ENCODE data around the gene LIN9.

Gene LIN9

DNA sequence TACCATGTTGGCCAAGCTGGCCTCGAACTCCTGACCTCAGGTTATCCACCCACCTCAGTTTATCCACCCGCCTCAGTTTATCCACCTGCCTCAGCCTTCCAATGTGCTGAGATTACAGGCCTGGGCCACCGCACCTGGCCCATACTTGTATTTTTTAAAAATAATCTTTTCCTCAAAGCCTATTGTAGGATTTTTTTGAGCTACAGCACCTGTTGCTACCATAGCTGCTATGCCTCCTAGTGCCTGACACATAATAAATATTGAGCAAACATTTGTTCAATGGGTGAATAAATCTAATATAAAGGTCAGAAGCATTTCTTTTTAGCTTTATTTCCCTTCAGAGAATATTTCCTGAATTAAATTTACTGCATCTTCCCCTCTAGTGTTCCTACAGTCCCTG, 106.7 kb downstream of the LIN9 start:
- Histone ChIP-seq H3K27me3 (ENCODE audit: control insufficient read depth, insufficient read depth, low read length) (no peaks in the 10 kb centered on the region), H3K36me3 (ENCODE audit: control insufficient read depth, insufficient read depth, low read length) (no peaks in the 10 kb centered on the region), H3K9ac (no peak overlapping the region), H3K4me1 (no peaks in the 10 kb centered on the region), H3K79me2 (no peaks in the 10 kb centered on the region), H3K27ac (no peak overlapping the region), H3K4me2 (ENCODE audit: low read length) (no peak overlapping the region), H3K4me3 (ENCODE audit: low read depth, low read length) (no peak overlapping the region), H3K9me3 (ENCODE audit: control insufficient read depth, low read length) (no peaks in the 10 kb centered on the region), H2AFZ (no peak overlapping the region)
- TF ChIP-seq, protein P1, sequence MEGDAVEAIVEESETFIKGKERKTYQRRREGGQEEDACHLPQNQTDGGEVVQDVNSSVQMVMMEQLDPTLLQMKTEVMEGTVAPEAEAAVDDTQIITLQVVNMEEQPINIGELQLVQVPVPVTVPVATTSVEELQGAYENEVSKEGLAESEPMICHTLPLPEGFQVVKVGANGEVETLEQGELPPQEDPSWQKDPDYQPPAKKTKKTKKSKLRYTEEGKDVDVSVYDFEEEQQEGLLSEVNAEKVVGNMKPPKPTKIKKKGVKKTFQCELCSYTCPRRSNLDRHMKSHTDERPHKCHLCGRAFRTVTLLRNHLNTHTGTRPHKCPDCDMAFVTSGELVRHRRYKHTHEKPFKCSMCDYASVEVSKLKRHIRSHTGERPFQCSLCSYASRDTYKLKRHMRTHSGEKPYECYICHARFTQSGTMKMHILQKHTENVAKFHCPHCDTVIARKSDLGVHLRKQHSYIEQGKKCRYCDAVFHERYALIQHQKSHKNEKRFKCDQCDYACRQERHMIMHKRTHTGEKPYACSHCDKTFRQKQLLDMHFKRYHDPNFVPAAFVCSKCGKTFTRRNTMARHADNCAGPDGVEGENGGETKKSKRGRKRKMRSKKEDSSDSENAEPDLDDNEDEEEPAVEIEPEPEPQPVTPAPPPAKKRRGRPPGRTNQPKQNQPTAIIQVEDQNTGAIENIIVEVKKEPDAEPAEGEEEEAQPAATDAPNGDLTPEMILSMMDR (IDR thresholded peaks at IDR 0.05), result no peak

DNA sequence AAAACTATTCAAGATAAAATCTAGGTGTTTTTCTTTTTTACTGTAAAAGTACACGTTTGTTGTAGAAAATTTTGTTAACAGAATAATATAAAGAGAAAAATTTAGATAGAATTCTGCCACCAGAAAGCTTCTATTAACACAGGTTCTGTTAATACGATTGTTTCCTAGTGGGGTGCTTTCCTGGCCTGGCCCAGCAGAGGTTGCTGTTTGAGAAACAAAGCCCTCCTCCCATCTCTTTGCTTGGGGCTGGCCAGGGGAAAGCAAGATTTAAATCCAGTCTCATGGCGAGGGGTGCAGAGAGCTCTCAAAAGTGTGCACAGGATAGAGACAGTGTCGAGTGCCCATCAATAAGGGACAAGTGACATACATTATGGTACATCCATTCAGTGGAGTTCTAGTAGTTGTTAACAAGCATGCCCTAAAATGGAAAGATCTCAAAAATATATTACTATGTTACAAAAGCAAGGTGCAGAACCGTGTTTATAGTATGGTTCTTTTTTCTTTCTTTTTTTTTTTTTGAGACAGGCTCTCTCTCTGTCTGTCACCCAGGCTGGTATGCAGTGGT, 107.9 kb downstream of the LIN9 start:
- H3K9me3 ChIP-seq (ENCODE audit: control insufficient read depth, low read length), result no peaks in the 10 kb centered on the region
- H2AFZ ChIP-seq, result no peak overlapping the region
- no peak overlapping the region for H3K4me3 ChIP-seq (ENCODE audit: low read depth, low read length)
- no peaks in the 10 kb centered on the region for H3K79me2 ChIP-seq
- H3K27me3 ChIP-seq (ENCODE audit: control insufficient read depth, insufficient read depth, low read length), result no peaks in the 10 kb centered on the region
- no peaks in the 10 kb centered on the region for H3K36me3 ChIP-seq (ENCODE audit: control insufficient read depth, insufficient read depth, low read length)
- no peaks in the 10 kb centered on the region for H3K4me1 ChIP-seq
- H3K9ac ChIP-seq, result no peak overlapping the region
- TF ChIP-seq, protein P1 (IDR thresholded peaks at IDR 0.05), result no peak
- H3K4me2 ChIP-seq (ENCODE audit: low read length), result no peak overlapping the region
- H3K27ac ChIP-seq, result no peak overlapping the region

DNA sequence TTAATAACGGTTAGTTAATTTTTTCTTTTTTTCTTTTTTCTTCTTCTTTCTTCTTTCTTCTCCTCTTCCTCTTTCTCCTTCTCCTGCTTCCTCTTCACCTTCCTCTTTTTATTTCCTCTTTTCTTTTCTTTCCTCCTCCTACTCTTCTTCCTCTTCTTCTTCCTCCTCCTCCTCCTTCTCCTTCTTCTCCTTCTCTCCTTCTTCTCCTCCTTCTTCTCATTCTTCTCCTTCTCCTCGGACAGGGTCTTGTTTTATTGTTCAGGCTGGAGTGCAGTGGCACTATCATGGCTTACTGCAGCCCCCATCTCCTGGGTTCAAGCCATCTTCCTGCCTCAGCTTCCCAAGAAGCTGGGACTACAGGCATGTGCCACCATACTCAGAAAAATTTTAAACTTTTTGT, 109.0 kb downstream of the LIN9 start:
- Histone ChIP-seq H3K4me3 (ENCODE audit: low read depth, low read length) (no peak overlapping the region), H3K27ac (no peak overlapping the region), H3K4me2 (ENCODE audit: low read length) (no peak overlapping the region), H2AFZ (no peak overlapping the region), H3K9me3 (ENCODE audit: control insufficient read depth, low read length) (no peaks in the 10 kb centered on the region), H3K9ac (no peak overlapping the region), H3K36me3 (ENCODE audit: control insufficient read depth, insufficient read depth, low read length) (no peaks in the 10 kb centered on the region), H3K79me2 (no peaks in the 10 kb centered on the region), H3K4me1 (no peaks in the 10 kb centered on the region), H3K27me3 (ENCODE audit: control insufficient read depth, insufficient read depth, low read length) (no peaks in the 10 kb centered on the region)
- TF ChIP-seq, protein P1 (IDR thresholded peaks at IDR 0.05), result no peak

DNA sequence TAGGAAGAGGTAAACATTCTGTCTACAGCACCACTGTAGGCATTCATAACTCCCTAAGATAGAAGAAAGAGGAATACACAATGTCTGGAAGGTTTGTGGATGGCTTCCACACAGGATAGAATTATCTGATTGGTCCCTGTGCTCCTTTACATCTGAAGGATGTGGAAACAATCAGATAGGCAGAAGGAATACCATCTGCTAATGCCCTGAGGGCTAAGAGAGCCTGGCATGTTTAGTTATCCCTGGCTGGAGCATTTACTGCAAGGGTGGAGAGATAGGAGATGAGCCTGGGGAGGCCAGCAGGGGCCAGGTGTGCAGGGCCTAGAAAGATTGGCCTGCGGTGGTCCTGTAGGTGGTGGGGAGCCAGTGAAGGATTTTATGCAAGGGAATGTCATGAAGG, 113.8 kb downstream of the LIN9 start:
- TF ChIP-seq, protein P1 (IDR thresholded peaks at IDR 0.05), result no peak
- Histone ChIP-seq H3K36me3 (ENCODE audit: control insufficient read depth, insufficient read depth, low read length) (no peaks in the 10 kb centered on the region), H3K9ac (no peak overlapping the region), H3K9me3 (ENCODE audit: control insufficient read depth, low read length) (no peaks in the 10 kb centered on the region), H3K4me1 (no peaks in the 10 kb centered on the region), H3K4me2 (ENCODE audit: low read length) (no peak overlapping the region), H3K27ac (no peak overlapping the region), H3K27me3 (ENCODE audit: control insufficient read depth, insufficient read depth, low read length) (no peaks in the 10 kb centered on the region), H2AFZ (no peak overlapping the region), H3K4me3 (ENCODE audit: low read depth, low read length) (no peak overlapping the region), H3K79me2 (no peaks in the 10 kb centered on the region)

DNA sequence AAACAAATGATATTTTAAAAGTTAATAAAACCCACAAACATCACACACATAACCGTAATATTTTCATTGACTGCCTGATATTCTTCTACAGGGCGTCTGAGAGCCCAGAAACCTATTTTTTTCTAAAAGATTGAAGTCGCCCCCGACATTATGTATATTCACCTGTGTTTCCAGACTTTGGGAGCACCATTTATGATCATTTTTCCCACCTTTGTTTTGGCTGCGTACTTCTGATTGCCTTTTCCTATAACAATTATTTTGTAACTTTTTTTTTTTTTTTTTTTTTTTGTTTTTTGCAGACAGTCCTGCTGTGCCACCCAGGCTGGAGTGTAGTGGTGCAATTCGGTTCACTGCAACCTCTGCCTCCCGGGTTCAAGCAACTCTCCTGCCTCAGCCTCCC, 121.6 kb downstream of the LIN9 start:
- Histone ChIP-seq H3K9ac (no peak overlapping the region), H3K9me3 (ENCODE audit: control insufficient read depth, low read length) (no peaks in the 10 kb centered on the region), H2AFZ (peak overlapping the region; percentile 99), H3K79me2 (peaks cover 20% of the 10 kb centered on the region), H3K36me3 (ENCODE audit: control insufficient read depth, insufficient read depth, low read length) (no peaks in the 10 kb centered on the region), H3K4me1 (peaks cover 2% of the 10 kb centered on the region), H3K4me2 (ENCODE audit: low read length) (peak overlapping the region; percentile 95), H3K27ac (peak overlapping the region; percentile 91), H3K4me3 (ENCODE audit: low read depth, low read length) (peak overlapping the region; percentile 93), H3K27me3 (ENCODE audit: control insufficient read depth, insufficient read depth, low read length) (no peaks in the 10 kb centered on the region)
- TF ChIP-seq, protein P1 (IDR thresholded peaks at IDR 0.05), result no peak

Data from parathyroid adenoma (tissue), 2 donors.